Kidney (tissue), 14 donors: ENCODE results near the gene FTCDNL1. TPM values are rescaled to one million over a fixed set of nuclear protein-coding genes. Genes with fewer than 3 reads are reported as not detected.

Experiments used
- DNase-seq, 5 donors: peaks; one replicate each; pipeline ENCODE4 v3.0.0-alpha.2; 2013 to 2020
- FAIRE-seq: peaks from 2 replicates; lab custom pipeline; 2012; peaks lifted over from hg19 to GRCh38; lab: Jason Lieb, UNC
- H3K27ac ChIP-seq, 2 donors: one replicate each; pipeline ENCODE4 v1.7.0; 2013; ENCODE audit warnings: low read depth in 2 of 2, low read length in 2 of 2, inconsistent platforms in 1 of 2
- H3K27me3 ChIP-seq: one replicate; pipeline ENCODE4 v1.7.1; 2013; ENCODE audit warnings: low read length, inconsistent platforms; ENCODE audit not compliant: control insufficient read depth, insufficient read depth
- H3K36me3 ChIP-seq, 3 donors: one replicate each; pipeline versions ENCODE4 v1.7.0 to v1.7.1; 2013; ENCODE audit warnings: low read length in 3 of 3, control low read depth in 1 of 3, inconsistent platforms in 1 of 3; ENCODE audit not compliant: insufficient read depth in 3 of 3, control insufficient read depth in 2 of 3
- H3K4me1 ChIP-seq, 3 donors: one replicate each; pipeline versions ENCODE4 v1.7.0 to v1.7.1; 2013; ENCODE audit warnings: low read length in 3 of 3, inconsistent platforms in 1 of 3, low read depth in 1 of 3; ENCODE audit not compliant: control insufficient read depth in 2 of 3, insufficient read depth in 2 of 3
- H3K4me3 ChIP-seq, 3 donors: one replicate each; pipeline versions ENCODE4 v1.7.0 to v1.8.1; 2013; ENCODE audit warnings: low read length in 3 of 3, control low read depth in 1 of 3, inconsistent platforms in 1 of 3
- H3K9ac ChIP-seq, 3 donors: one replicate each; pipeline versions ENCODE4 v1.7.0 to v1.7.1; 2013; ENCODE audit warnings: low read length in 3 of 3, control low read depth in 1 of 3, inconsistent platforms in 1 of 3
- H3K9me3 ChIP-seq, 3 donors: one replicate each; pipeline versions ENCODE4 v1.7.0 to v1.7.1; 2013; ENCODE audit warnings: low read length in 3 of 3, control low read depth in 1 of 3, inconsistent platforms in 1 of 3; ENCODE audit not compliant: control insufficient read depth in 2 of 3, insufficient read depth in 1 of 3
- CTCF ChIP-seq: IDR thresholded peaks from 3 replicates; pipeline ENCODE4 v1.5.1; 2012; ENCODE audit warnings: mild to moderate bottlenecking, moderate library complexity, borderline replicate concordance; ENCODE audit not compliant: insufficient read depth; ENCODE audit errors: extremely low read depth
- intact Hi-C: fragments of 100-400 bp; cut with DNase I; formaldehyde crosslinking; loops from one replicate; pipeline ENCODE4 v1.11.1; 2022
- polyA plus RNA-seq: library from polyadenylated mRNA; stranded (reverse); fragments of 350-450 nt; fragmentation: Illumina TruSeq; extraction: RNeasy Lipid Tissue Mini Kit (QIAGEN cat#74804); gene quantifications from one replicate; pipeline ENCODE4 v1.2.3, GENCODE V29; 2014; ENCODE audit warnings: low read depth, low replicate concordance; ENCODE audit not compliant: insufficient read depth
- total RNA-seq: library from RNA; stranded (reverse); fragmentation: NEBNext Ultra II Directional; extraction: Animal tissue kit (Norgen Biotek cat#: 25700); gene quantifications from one replicate; pipeline ENCODE4 v1.2.1, GENCODE V29; 2021
- donor health status: control.
- donor health status: control.
- donor health status: control.
- donor health status: control.
- donor health status: control.
- donor health status: DM: yes; HTN: yes; CAD: no.
- donor health status: Normal renal cell carcinoma (clear cell type).

Gene FTCDNL1
- total and polyA plus RNA-seq, 2 donors from 2014 or later, result 3.4 to 4.1 TPM

GRCh38 chr2:199850218-199850717, 724 bp downstream of the FTCDNL1 start:
- peak overlapping the region; percentile 30 to 80 (median 66) for H3K4me3 ChIP-seq
- DNase-seq, result no peak
- no peak for FAIRE-seq
- no peak overlapping the region for H3K27ac ChIP-seq
- no peaks in the 10 kb centered on the region for H3K9me3 ChIP-seq
- intact Hi-C loops, result no loop called here
- H3K36me3 ChIP-seq, result no peaks in the 10 kb centered on the region
- no peak for TF ChIP-seq CTCF
- no peak overlapping the region for H3K9ac ChIP-seq
- peaks cover 23% of the 10 kb centered on the region for H3K27me3 ChIP-seq
- H3K4me1 ChIP-seq, result peaks cover 0 to 5% (median 0%) of the 10 kb centered on the region in 3 donors

DNA sequence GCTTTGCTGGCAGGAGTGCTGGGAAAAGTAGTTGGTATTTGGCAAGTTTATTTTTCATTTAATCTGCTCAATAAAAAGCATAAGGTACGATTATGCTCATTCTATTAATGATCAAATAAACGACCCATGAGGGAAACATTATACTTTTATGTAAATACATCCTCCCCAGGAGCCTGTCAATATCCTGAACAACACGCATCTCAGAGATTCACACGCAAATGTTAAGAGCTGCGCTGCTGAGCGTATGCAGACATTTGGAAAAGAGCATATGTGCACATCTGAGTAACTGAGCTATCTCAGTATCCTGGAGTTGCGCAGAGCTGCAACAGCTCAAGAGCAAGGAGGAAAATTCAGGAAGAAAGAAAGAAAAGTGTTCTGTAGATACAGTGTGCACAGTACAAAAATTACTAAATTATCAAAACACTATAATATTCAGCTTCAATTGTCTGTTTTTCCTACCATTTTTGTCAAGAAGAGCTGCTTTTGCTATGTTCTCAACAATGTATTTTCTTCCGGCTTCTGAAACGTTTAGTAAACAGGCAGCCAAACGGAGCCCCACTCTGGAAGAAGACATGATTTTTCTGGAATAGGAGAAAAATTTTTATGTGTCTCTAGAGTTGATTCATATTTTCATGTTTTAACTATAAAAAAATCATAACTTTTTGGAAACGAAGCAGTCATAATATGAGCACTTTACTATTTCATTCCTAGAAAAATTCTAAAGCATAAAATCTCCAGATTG, 2.4 kb downstream of the FTCDNL1 start:
- peaks cover 0 to 5% (median 0%) of the 10 kb centered on the region in 3 donors for H3K4me1 ChIP-seq
- H3K9me3 ChIP-seq, result no peaks in the 10 kb centered on the region
- no peak overlapping the region for H3K9ac ChIP-seq
- peaks cover 23% of the 10 kb centered on the region for H3K27me3 ChIP-seq
- no peak overlapping the region for H3K27ac ChIP-seq
- H3K4me3 ChIP-seq, result no peak overlapping the region
- TF ChIP-seq CTCF, result no peak
- FAIRE-seq, result no peak
- DNase-seq, result no peak
- H3K36me3 ChIP-seq, result no peaks in the 10 kb centered on the region
- intact Hi-C loops, result no loop called here

DNA sequence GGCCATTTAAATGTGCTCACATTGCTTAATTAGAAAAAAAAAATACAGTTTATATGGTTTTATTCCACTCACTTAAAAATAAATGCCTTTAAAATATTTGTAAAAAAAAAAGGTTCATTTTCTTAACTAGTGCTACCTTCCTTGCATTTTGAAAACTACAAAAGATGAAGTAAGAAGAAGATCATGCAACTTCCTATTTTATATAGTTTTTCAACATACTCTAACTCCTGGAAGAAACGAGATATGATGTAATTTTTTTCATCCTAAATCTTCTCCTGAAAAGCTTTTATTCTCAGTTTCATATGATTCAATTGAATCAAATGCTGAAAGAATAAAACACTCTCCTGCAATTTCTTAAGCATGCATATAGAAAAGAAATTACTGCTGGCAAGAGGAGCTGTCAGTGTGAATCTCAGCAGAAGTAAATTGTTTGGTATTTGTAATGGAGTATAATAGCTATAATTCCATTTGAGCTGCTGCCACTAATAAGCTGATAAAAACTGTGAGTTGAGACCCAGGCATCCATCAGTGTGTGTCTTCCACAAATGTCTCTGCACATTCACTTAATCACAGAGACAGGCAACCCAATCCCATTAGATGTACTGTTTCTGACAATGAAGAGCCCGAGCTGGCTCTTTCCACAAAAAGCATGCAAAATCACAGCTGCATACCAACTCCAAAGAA, 3.7 kb downstream of the FTCDNL1 start:
- Histone ChIP-seq H3K27me3 (peaks cover 23% of the 10 kb centered on the region), H3K9me3 (no peaks in the 10 kb centered on the region), H3K4me3 (no peak overlapping the region), H3K27ac (no peak overlapping the region), H3K36me3 (no peaks in the 10 kb centered on the region), H3K9ac (no peak overlapping the region), H3K4me1 (peaks cover 0 to 5% (median 0%) of the 10 kb centered on the region in 3 donors)
- DNase-seq (no peak), FAIRE-seq (no peak)
- TF ChIP-seq CTCF, result no peak
- intact Hi-C loops, result no loop called here
